GM12878 (cell line): Measurements from ENCODE around the gene NRM. TPM values are rescaled to one million over a fixed set of nuclear protein-coding genes. Genes with fewer than 3 reads are reported as not detected.

Experiments
- ASH2L ChIP-seq: fragments of 300-600, 200-600 bp; sonication (generic); IDR thresholded peaks from 2 replicates; pipeline ENCODE4 v1.6.1; 2017; ENCODE audit warnings: low read depth, mild to moderate bottlenecking, borderline replicate concordance
- ATF3 ChIP-seq: IDR thresholded peaks from 2 replicates; pipeline ENCODE4 v1.6.1; 2011; ENCODE audit warnings: low read depth, mild to moderate bottlenecking, low read length, moderate library complexity, borderline replicate concordance; ENCODE audit errors: extremely low read depth
- BCL3 ChIP-seq: IDR thresholded peaks from 2 replicates; pipeline ENCODE4 v1.6.1; 2011; ENCODE audit warnings: borderline replicate concordance, low read depth, mild to moderate bottlenecking, moderate library complexity, low read length; ENCODE audit not compliant: insufficient read depth, poor library complexity, severe bottlenecking
- CBX3 ChIP-seq: fragments of 200-600 bp; sonication (generic); IDR thresholded peaks from 2 replicates; pipeline ENCODE4 v1.6.1; 2016; ENCODE audit warnings: low read depth, borderline replicate concordance
- CREB1 ChIP-seq: IDR thresholded peaks from 2 replicates; pipeline ENCODE4 v1.6.1; 2012; ENCODE audit warnings: low read depth, mild to moderate bottlenecking, inconsistent platforms
- CTCF ChIP-seq, 3 experiments: IDR thresholded peaks in 2 of 3; conservative IDR thresholded peaks in 1 of 3; 2 replicates each; pipeline ENCODE4 v1.5.1; 2011; ENCODE audit warnings: low read depth in 3 of 3, low read length in 3 of 3, mild to moderate bottlenecking in 3 of 3, control low read depth in 2 of 3, moderate library complexity in 2 of 3, inconsistent platforms in 1 of 3, mixed read lengths in 1 of 3; ENCODE audit not compliant: control insufficient read depth in 2 of 3, insufficient read depth in 1 of 3; ENCODE audit errors: extremely low read depth in 1 of 3
- ETV6 ChIP-seq, 2 experiments: fragments of 450-650 bp in 1 of 2; IDR thresholded peaks in 1 of 2; conservative IDR thresholded peaks in 1 of 2; 2 replicates each; pipeline ENCODE4 v1.6.1; 2014; ENCODE audit warnings: antibody characterized with exemption in 1 of 2, borderline replicate concordance in 1 of 2, low read depth in 1 of 2, mild to moderate bottlenecking in 1 of 2, moderate library complexity in 1 of 2
- FOXK2 ChIP-seq: fragments of 450-650 bp; IDR thresholded peaks from 2 replicates; pipeline ENCODE4 v1.6.1; 2017; ENCODE audit warnings: mild to moderate bottlenecking, moderate library complexity
- HDAC6 ChIP-seq: fragments of 200-600 bp; sonication (generic); IDR thresholded peaks from one replicate; pipeline ENCODE4 v1.8.0; 2017; ENCODE audit warnings: antibody characterized with exemption; ENCODE audit not compliant: unreplicated experiment
- JUND ChIP-seq: IDR thresholded peaks from 2 replicates; pipeline ENCODE4 v1.6.1; 2012; ENCODE audit warnings: low read depth, mild to moderate bottlenecking, low read length, improper control_type of control experiment, moderate library complexity
- MTA2 ChIP-seq: fragments of 450-650 bp; IDR thresholded peaks from 2 replicates; pipeline ENCODE4 v1.6.1; 2016; ENCODE audit warnings: low read depth, mild to moderate bottlenecking, moderate library complexity
- MTA3 ChIP-seq: IDR thresholded peaks from 2 replicates; pipeline ENCODE4 v1.6.1; 2012; ENCODE audit warnings: low read length, inconsistent platforms, borderline replicate concordance
- MYB ChIP-seq: fragments of 150-350 bp; IDR thresholded peaks from 2 replicates; pipeline ENCODE4 v1.6.1; 2014; ENCODE audit warnings: mild to moderate bottlenecking, low read depth, low read length, borderline replicate concordance
- NFIC ChIP-seq: IDR thresholded peaks from 2 replicates; pipeline ENCODE4 v1.6.1; 2012; ENCODE audit warnings: low read depth, mild to moderate bottlenecking, inconsistent platforms, low read length, moderate library complexity
- NR2C1 ChIP-seq: fragments of 450-650 bp; IDR thresholded peaks from 2 replicates; pipeline ENCODE4 v1.6.1; 2017; ENCODE audit warnings: antibody characterized with exemption, mild to moderate bottlenecking, moderate library complexity
- NR2C2 ChIP-seq: IDR thresholded peaks from 2 replicates; pipeline ENCODE4 v1.6.1; 2011; ENCODE audit warnings: borderline replicate concordance, low read depth; ENCODE audit not compliant: control insufficient read depth, insufficient read length
- PAX5 ChIP-seq: IDR thresholded peaks from 2 replicates; pipeline ENCODE4 v1.6.1; 2011; ENCODE audit warnings: low read depth, low read length, borderline replicate concordance
- POLR2AphosphoS2 ChIP-seq: IDR thresholded peaks from 2 replicates; pipeline ENCODE4 v1.6.1; 2011; ENCODE audit warnings: low read depth, mild to moderate bottlenecking, low read length, improper control_type of control experiment, moderate library complexity
- POU2F2 ChIP-seq: IDR thresholded peaks from 3 replicates; pipeline ENCODE4 v1.6.1; 2011; ENCODE audit warnings: low read depth, mild to moderate bottlenecking, low read length, borderline replicate concordance
- RAD51 ChIP-seq: fragments of 450-650 bp; IDR thresholded peaks from 2 replicates; pipeline ENCODE4 v1.6.1; 2016; ENCODE audit warnings: moderate library complexity, mild to moderate bottlenecking, inconsistent platforms
- RB1 ChIP-seq: fragments of 450-650 bp; formaldehyde crosslinking; IDR thresholded peaks from 2 replicates; pipeline ENCODE4 v1.6.1; 2017; ENCODE audit warnings: mild to moderate bottlenecking, borderline replicate concordance
- SMAD1 ChIP-seq: fragments of 450-650 bp; IDR thresholded peaks from 2 replicates; pipeline ENCODE4 v1.6.1; 2018; ENCODE audit warnings: mild to moderate bottlenecking, low read depth; ENCODE audit not compliant: partially characterized antibody
- STAT3 ChIP-seq: IDR thresholded peaks from 2 replicates; pipeline ENCODE4 v1.6.1; 2011; ENCODE audit warnings: low read depth, low read length, improper control_type of control experiment
- SUZ12 ChIP-seq: fragments of 200-600 bp; sonication (generic); IDR thresholded peaks from one replicate; pipeline ENCODE4 v1.6.1; 2018; ENCODE audit warnings: antibody characterized with exemption, mild to moderate bottlenecking; ENCODE audit not compliant: unreplicated experiment
- YY1 ChIP-seq: IDR thresholded peaks from 2 replicates; pipeline ENCODE4 v1.6.1; 2011; ENCODE audit warnings: low read depth, mild to moderate bottlenecking, low read length
- ZSCAN29 ChIP-seq: fragments of 450-650 bp; IDR thresholded peaks from 2 replicates; pipeline ENCODE4 v1.6.1; 2017; ENCODE audit warnings: mild to moderate bottlenecking, moderate library complexity
- polyA plus RNA-seq, 11 experiments: library from polyadenylated mRNA; depleted of rRNA in 4 of 11; unstranded in 6 of 11; stranded (reverse) in 5 of 11; fragments of >200 nt; fragmentation: Nextera tagmentation in 4 of 11; fragmentation: Illumina TruSeq in 1 of 11; extraction: Ambion mirVana in 4 of 11; extraction: Trizol in 1 of 11; gene quantifications; 1 replicate in 1 of 11; 2 replicates in 10 of 11; pipeline versions ENCODE4 v1.2.1 to v1.2.3, GENCODE V29; 2011 to 2016; ENCODE audit warnings: inconsistent platforms in 2 of 11, missing spikeins in 2 of 11, low read depth in 1 of 11
- total RNA-seq, 4 experiments: library from RNA; depleted of rRNA in 3 of 4; stranded (reverse); fragments of >200 nt in 3 of 4; fragmentation: Illumina TruSeq in 1 of 4; extraction: Trizol in 1 of 4; gene quantifications; 2 replicates each; pipeline versions ENCODE4 v1.2.1 to v1.2.3, GENCODE V29; 2013 to 2021

Gene NRM
- total and polyA plus RNA-seq, 10 of the 15 experiments (the other 5 are each of a cell fraction or from before 2014, with no cell fraction given) = 15.4 to 46.7 (median 29.0) TPM

- TF ChIP-seq POU2F2 = peak; percentile 30; the same call in 2 of the 3 replicates
- TF ChIP-seq ASH2L = no peak
- peak; percentile 91 for TF ChIP-seq MTA2
- no peak for TF ChIP-seq MTA3
- TF ChIP-seq PAX5 = peak; percentile 85; the same call in 1 of the 2 replicates
- peak in 1 of 2 experiments; percentile 78; a peak in 2 of 4 replicates for TF ChIP-seq ETV6 (conservative IDR thresholded peaks at IDR 0.05 in 1 of 2, IDR thresholded peaks at IDR 0.05 in 1 of 2; ENCODE audit: borderline replicate concordance in 1 of 2, low read depth in 1 of 2)
- peak; percentile 68 for TF ChIP-seq BCL3
- no peak for TF ChIP-seq SUZ12
- peak; percentile 71 for TF ChIP-seq POLR2AphosphoS2
- TF ChIP-seq SMAD1 = peak; percentile 43
- no peak for TF ChIP-seq CREB1
- TF ChIP-seq HDAC6 = no peak
- no peak for TF ChIP-seq CBX3
- TF ChIP-seq FOXK2 = peak; percentile 57; the same call in 1 of the 2 replicates
- peak; percentile 100 for TF ChIP-seq RB1
- no peak for TF ChIP-seq ATF3
- TF ChIP-seq RAD51 = peak; percentile 34; the same call in 1 of the 2 replicates
- TF ChIP-seq NR2C1 = peak; percentile 81
- no peak for TF ChIP-seq ZSCAN29
- TF ChIP-seq YY1 = peak; percentile 97
- TF ChIP-seq STAT3 = no peak; the same call in 1 of the 2 replicates
- TF ChIP-seq JUND = peak; percentile 53; the same call in 1 of the 2 replicates
- no peak for TF ChIP-seq NFIC
- no peak for TF ChIP-seq NR2C2
- peak; percentile 80; the same call in 1 of the 2 replicates for TF ChIP-seq MYB
- TF ChIP-seq CTCF (IDR thresholded peaks at IDR 0.05 in 2 of 3, conservative IDR thresholded peaks at IDR 0.05 in 1 of 3; ENCODE audit: control insufficient read depth in 2 of 3, extremely low read depth in 1 of 3, insufficient read depth in 1 of 3, low read depth in 3 of 3, low read length in 3 of 3) = peak; percentile 8 to 29 (median 17); a peak in 3 of 6 replicates
Measured at GRCh38 chr6:30717129-30717844, 26.5 kb upstream of the NRM start, which contains the start of gene MDC1 (continued).
